ENCODE results near the gene HOXC6.
"Not testable (repeated sequence)": the region's sequence is repeated elsewhere in the genome, so short reads cannot be mapped to it uniquely, and the experiment has no call there.

Gene HOXC6

DNA sequence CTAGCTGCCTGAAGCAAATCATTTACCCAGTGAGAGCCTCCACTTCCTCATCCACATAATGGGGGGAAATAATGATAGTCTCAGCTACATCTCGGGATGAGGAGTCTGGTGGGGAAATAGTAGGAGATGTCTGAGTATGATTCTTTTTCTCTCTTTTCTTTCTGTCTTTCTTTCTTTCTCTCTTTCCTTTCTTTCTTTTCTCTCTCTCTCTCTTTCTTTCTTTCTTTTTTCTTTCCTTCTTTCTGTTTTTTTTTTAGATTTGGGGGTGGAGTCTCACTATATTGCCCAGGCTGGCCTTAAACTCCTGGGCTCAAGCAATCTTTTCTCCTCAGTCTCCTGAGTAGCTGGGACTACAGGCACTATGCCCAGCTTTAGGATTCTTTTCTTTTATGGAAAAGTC lies 38.2 kb downstream of the HOXC6 start:
- TF ChIP-seq, protein P1, sequence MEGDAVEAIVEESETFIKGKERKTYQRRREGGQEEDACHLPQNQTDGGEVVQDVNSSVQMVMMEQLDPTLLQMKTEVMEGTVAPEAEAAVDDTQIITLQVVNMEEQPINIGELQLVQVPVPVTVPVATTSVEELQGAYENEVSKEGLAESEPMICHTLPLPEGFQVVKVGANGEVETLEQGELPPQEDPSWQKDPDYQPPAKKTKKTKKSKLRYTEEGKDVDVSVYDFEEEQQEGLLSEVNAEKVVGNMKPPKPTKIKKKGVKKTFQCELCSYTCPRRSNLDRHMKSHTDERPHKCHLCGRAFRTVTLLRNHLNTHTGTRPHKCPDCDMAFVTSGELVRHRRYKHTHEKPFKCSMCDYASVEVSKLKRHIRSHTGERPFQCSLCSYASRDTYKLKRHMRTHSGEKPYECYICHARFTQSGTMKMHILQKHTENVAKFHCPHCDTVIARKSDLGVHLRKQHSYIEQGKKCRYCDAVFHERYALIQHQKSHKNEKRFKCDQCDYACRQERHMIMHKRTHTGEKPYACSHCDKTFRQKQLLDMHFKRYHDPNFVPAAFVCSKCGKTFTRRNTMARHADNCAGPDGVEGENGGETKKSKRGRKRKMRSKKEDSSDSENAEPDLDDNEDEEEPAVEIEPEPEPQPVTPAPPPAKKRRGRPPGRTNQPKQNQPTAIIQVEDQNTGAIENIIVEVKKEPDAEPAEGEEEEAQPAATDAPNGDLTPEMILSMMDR (IDR thresholded peaks at IDR 0.05; ENCODE audit: low read depth, low read length, missing control alignments): no peak
- no peak overlapping the region for H3K4me3 ChIP-seq (replicated peaks; ENCODE audit: low read depth, low read length)

DNA sequence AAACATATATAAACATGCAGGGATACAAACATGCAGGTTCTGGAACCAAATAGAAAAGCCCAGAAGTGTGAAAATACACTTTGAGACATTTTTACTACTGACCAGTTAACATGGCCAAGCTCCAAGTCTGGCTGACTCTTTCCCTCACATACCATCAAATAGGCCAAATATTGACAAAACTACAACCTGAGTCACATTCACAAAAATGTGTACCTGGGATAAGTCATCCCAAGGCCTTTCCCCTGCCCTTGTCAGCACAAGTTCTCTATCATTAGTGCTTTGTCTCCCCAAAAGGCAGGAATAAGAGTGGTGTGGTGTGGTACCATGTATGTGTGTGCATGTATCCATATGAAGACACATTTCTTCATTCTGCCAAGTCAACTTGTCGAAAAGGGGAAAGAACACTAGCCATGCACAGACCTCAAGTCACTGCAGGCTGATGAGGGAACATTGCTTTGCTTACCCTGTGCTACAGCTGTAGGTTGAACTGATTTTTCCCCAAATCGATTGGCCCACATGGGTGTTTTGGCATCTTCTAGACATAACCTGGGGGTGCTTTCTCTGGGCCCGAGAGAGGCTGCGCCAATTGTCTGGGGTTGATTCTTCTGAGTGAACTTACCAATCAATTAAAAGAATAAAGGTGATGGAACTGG lies 40.3 kb downstream of the HOXC6 start:
- TF ChIP-seq, protein P1 (IDR thresholded peaks at IDR 0.05; ENCODE audit: low read depth, low read length, missing control alignments): no peak
- DNase-seq (ENCODE audit: extremely low read depth, low read depth): no peak

More for the DNA sequence above, 38.2 kb downstream of the HOXC6 start:
- DNase-seq (ENCODE audit: extremely low read depth, low read depth): no peak

DNA sequence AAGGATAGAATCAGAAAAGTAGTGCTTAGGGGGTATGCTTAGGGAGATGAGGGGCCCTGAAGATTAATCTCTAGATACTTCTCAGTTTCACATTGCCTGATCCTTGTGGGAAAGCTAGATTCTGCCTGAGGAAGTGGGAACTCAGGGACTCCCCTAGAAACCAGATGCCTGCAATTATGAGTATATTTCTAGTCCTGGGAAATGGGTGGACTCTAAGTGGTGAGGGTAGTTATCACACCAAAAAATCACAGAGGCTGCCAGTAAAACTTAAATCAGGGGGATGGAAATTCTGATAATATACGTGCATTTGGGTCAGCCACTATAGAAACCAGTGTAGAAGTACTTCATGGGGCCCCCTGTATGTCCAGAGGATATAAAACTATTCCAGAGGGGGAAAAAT lies 43.7 kb downstream of the HOXC6 start:
- TF ChIP-seq, protein P1 (IDR thresholded peaks at IDR 0.05; ENCODE audit: low read depth, low read length, missing control alignments): no peak
- no peak overlapping the region for H3K4me3 ChIP-seq (replicated peaks; ENCODE audit: low read depth, low read length)
- no peak for DNase-seq (ENCODE audit: extremely low read depth, low read depth)

More for the DNA sequence above, 40.3 kb downstream of the HOXC6 start:
- no peak overlapping the region for H3K4me3 ChIP-seq (replicated peaks; ENCODE audit: low read depth, low read length)

DNA sequence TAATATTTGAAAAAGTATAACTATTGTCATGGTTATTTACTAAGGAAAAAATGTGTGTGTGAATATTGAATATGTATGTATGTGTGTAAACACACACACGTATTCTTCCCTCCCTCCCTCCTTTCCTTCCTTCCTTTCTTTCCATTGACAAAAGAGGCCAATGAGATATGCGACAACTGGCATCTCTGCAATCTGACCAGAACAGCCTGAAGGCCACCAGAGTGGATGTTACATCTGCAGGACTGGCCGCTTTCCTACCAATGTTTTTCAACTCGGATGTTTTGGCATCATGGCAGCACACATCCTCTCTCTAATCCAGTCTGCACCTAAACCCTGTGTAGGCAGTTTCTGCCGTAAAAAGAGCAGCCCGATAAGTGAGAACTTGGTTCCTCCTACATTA lies 46.1 kb downstream of the HOXC6 start:
- TF ChIP-seq, protein P1 (IDR thresholded peaks at IDR 0.05; ENCODE audit: low read depth, low read length, missing control alignments): no peak
- no peak for DNase-seq (ENCODE audit: extremely low read depth, low read depth)
- H3K4me3 ChIP-seq (replicated peaks; ENCODE audit: low read depth, low read length): no peak overlapping the region

DNA sequence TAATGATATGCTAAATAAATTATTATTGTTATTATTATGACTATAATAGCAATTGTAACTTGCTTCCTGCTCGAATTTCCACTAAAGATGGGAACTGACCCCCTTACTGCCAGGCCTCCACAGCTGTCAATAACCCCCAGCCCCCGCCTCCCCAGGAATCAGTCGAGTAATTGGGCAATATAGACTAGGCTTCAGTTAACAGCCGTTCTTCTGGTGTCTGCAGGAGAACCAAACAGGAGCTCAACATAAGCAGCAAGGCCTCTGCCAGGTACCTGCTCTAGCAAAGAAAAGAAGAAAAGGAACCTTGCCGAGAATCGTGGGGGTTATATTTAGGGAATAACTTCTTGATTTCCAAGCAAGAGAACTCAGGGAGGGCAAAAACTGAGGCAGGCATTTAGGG lies 47.2 kb downstream of the HOXC6 start:
- DNase-seq (ENCODE audit: extremely low read depth, low read depth): no peak
- TF ChIP-seq, protein P1 (IDR thresholded peaks at IDR 0.05; ENCODE audit: low read depth, low read length, missing control alignments): no peak
- H3K4me3 ChIP-seq (replicated peaks; ENCODE audit: low read depth, low read length): no peak overlapping the region

DNA sequence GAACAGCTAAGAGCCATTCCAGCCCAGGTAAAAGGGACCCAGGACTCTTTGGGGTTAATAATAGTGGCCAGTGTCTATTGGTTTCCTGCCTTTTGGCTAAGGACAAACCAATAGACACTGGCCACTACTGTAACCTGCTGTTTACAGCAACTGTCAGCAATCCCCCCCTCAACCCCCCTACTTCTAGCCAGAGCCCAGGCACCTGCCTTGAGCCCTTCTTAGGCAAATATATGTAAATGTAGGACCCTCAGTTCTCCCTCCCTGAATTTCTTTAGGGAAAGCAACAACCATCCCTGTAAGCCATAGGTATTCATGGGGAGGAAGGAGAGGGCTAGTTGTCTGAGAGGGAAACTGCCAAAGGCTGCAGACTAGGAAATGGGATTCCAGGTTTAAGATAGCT lies 47.7 kb downstream of the HOXC6 start:
- no peak for DNase-seq (ENCODE audit: extremely low read depth, low read depth)
- no peak overlapping the region for H3K4me3 ChIP-seq (replicated peaks; ENCODE audit: low read depth, low read length)
- TF ChIP-seq, protein P1 (IDR thresholded peaks at IDR 0.05; ENCODE audit: low read depth, low read length, missing control alignments): no peak

DNA sequence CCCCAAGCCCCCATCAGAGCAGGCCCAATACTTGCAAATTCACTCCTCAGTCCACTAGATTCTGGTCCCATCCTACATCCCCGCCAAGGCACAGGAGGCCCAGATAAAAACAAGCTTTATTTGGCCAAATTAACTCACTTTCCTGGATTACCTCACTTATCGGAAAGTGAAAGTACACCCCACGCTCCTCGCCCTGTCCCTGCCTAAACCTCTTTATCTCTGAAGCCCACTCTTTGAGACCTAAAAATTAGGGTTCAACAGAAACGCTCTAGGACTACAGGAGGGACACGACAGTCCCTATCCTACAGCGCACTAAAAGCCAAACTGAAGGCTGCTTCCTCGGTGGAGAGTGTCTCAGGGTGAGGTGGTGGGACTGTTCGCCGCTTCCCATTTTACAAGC lies 49.6 kb downstream of the HOXC6 start:
- H3K4me3 ChIP-seq (replicated peaks; ENCODE audit: low read depth, low read length); DNase-seq (ENCODE audit: extremely low read depth, low read depth): not testable (repeated sequence)

DNA sequence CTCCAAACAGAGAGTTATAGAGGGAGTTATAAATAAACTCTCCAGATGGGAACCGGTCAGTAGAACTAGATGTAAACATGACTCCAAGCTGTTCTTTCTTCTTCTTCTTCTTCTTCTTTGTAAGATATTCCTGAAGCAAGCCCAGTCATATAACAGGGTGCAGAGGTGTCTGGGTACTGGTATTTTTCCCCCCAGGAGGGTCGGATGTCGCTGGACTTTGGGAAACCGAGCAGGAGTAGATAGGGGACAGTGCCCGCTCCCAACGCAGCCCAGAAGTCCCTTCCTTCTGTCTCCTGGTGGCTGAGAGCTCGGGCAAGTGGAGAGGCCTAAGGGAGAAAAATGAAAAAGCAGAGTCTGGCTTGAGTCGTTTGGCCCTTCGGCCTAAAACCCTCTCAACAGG lies 50.9 kb downstream of the HOXC6 start:
- not testable (repeated sequence) for H3K4me3 ChIP-seq (replicated peaks; ENCODE audit: low read depth, low read length); DNase-seq (ENCODE audit: extremely low read depth, low read depth)
